ENCODE results near the gene PDPN. TPM values are rescaled to one million over a fixed set of nuclear protein-coding genes. Genes with fewer than 3 reads are reported as not detected.

Gene PDPN, protein sequence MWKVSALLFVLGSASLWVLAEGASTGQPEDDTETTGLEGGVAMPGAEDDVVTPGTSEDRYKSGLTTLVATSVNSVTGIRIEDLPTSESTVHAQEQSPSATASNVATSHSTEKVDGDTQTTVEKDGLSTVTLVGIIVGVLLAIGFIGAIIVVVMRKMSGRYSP
- total RNA-seq (2012; rRNA removed): not detected in 2 replicates
- 0.16 and 0.31 TPM in 2 replicates for polyA plus RNA-seq (2012; rRNA removed)
- 0.12 TPM in 1 of 2 replicates, not detected in the other for polyA plus RNA-seq (2012; cell fraction: cytosol; rRNA removed)
- not detected in 2 replicates for polyA plus RNA-seq (2012; cell fraction: nucleus; rRNA removed; ENCODE audit: low replicate concordance)
- percentile 28 among the genes with signal in this experiment for Bru-seq, nascent RNA
- BruChase-seq, experiment 1, labeled RNA remaining after a 6-hour chase: percentile 25 among the genes with signal in this experiment
- BruChase-seq, experiment 2, labeled RNA remaining after a 2-hour chase: percentile 19 among the genes with signal in this experiment
- long read RNA-seq: 0 reads

DNA sequence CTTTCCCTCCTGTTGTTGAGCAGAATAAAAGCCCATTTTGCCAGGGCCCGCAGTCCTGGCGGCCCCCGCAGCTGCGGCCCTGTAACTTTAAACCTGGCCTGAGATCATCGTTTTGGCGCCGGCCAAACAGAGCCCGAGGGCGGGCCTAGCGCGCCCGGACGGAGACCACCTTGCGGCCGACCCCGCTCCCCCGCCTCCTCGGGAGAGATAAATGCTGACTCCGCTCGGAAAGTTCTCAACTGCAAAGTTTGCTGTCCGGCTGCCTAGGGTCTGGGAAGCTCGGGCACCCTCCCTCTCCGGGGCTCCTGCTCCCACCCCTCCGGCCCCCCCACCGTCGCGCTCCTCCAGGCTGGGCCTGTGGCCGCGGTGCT is at the start of gene PDPN:
Gene PDPN (plus strand): TSS at position 238 of the 371 bp plus-strand sequence. CDS start 202 bp downstream, outside the sequence.
- H2BK120ac ChIP-seq (ENCODE audit: low read depth, low read length): no peak within 1 kb of the TSS
- H3K23ac ChIP-seq (ENCODE audit: low read depth, low read length): no peak within 1 kb of the TSS
- intact Hi-C loops (cut with micrococcal nuclease) (no loop called here), dilution Hi-C loops (cut with HindIII; ENCODE audit: low sequenced_read_pairs, unreplicated experiment) (no loop called here), in situ Hi-C loops (cut with MboI; ENCODE audit: low sequenced_read_pairs) (no loop called here)
- CTCF ChIA-PET: no interaction called here
- POLR2A ChIA-PET (ENCODE audit: unreplicated experiment): no interaction called here
- no peaks in the 10 kb centered on the region for H3K4me1 ChIP-seq (ENCODE audit: control insufficient read depth, insufficient read depth, low read length)
- H2BK15ac ChIP-seq (ENCODE audit: low read depth, low read length): no peak within 1 kb of the TSS
- H3K18ac ChIP-seq (ENCODE audit: low read depth, low read length): no peak within 1 kb of the TSS; the same call in 1 of the 2 replicates
- no peak within 1 kb of the TSS for H2AK5ac ChIP-seq (ENCODE audit: low read depth, low read length)
- H4K5ac ChIP-seq (ENCODE audit: low read depth, low read length): no peak within 1 kb of the TSS; the same call in 1 of the 2 replicates
- peak within 1 kb of the TSS; percentile 40; the same call in 1 of the 2 replicates for H3K27ac ChIP-seq (ENCODE audit: insufficient read depth, low read length)
- H4K8ac ChIP-seq (ENCODE audit: low read depth in 2 of 2, low read length in 2 of 2): 0 out of 4 replicates have a peak within 1 kb of the TSS, but pooled peaks of 1 of the 2 experiments have one; percentile 31
- H3K9me3 ChIP-seq (ENCODE audit: control insufficient read depth, insufficient read depth, low read length): peaks cover 27% of the 10 kb centered on the region
- H3K56ac ChIP-seq (ENCODE audit: extremely low read depth, insufficient read depth, low read length): no peak within 1 kb of the TSS
- H2AK9ac ChIP-seq (replicated peaks; ENCODE audit: low read depth, low read length, poor library complexity): no peak within 1 kb of the TSS
- no peak within 1 kb of the TSS for H3K4ac ChIP-seq (ENCODE audit: low read depth, low read length)
- peak within 1 kb of the TSS; percentile 13; the same call in 1 of the 2 replicates for H3K4me2 ChIP-seq (ENCODE audit: low read depth, low read length)
- no peaks in the 10 kb centered on the region for H3K36me3 ChIP-seq (ENCODE audit: control insufficient read depth, insufficient read depth, low read length)
- no peak within 1 kb of the TSS for H2BK5ac ChIP-seq (ENCODE audit: low read depth, low read length, poor library complexity, severe bottlenecking)
- no peak within 1 kb of the TSS for H3K14ac ChIP-seq (replicated peaks; ENCODE audit: low read depth, low read length)
- H2AFZ ChIP-seq (replicated peaks; ENCODE audit: low read length, poor library complexity): peak within 1 kb of the TSS; percentile 37
- H3K4me3 ChIP-seq (ENCODE audit: insufficient read depth, low read depth, low read length): peak within 1 kb of the TSS; percentile 42
- no peaks in the 10 kb centered on the region for H3K79me1 ChIP-seq (ENCODE audit: low read depth in 1 of 2, low read length in 2 of 2)
- DNase-seq: no peak
- H2BK20ac ChIP-seq (ENCODE audit: low read depth, low read length): no peak within 1 kb of the TSS
- 0 out of 2 replicates have a peak within 1 kb of the TSS, but pooled peaks have one; percentile 67 for H3K9ac ChIP-seq (ENCODE audit: low read depth, low read length)
- no peaks in the 10 kb centered on the region for H3K9me1 ChIP-seq (ENCODE audit: insufficient read depth, low read length)
- BruUV-seq (replicated peaks): no TSS peak
- H4K20me1 ChIP-seq (ENCODE audit: insufficient read depth, low read length): no peaks in the 10 kb centered on the region
- H4K91ac ChIP-seq (ENCODE audit: insufficient read depth, low read depth, low read length): no peak within 1 kb of the TSS
- no peak for ATAC-seq (ENCODE audit: low read depth)
- WGBS, 2 experiments (ENCODE audit: extremely low coverage in 2 of 2, insufficient read length in 1 of 2): 2% methylated on average over 9 of the region's 29 CpGs; no CpG with 5 or more reads in 1 of the 2 experiments
- H3K27me3 ChIP-seq (ENCODE audit: control insufficient read depth, insufficient read depth, low read length): no peaks in the 10 kb centered on the region
- TF ChIP-seq MXI1 (IDR thresholded peaks at IDR 0.05; ENCODE audit: borderline replicate concordance, low read depth, low read length) (no peak), POLR2A (IDR thresholded peaks at IDR 0.05; ENCODE audit: low read depth, low read length) (no peak), BHLHE40 (IDR thresholded peaks at IDR 0.05; ENCODE audit: low read depth, low read length) (no peak), CEBPB (IDR thresholded peaks at IDR 0.05; ENCODE audit: low read depth, low read length) (no peak), RCOR1 (IDR thresholded peaks at IDR 0.05; ENCODE audit: insufficient replicate concordance, low read length) (no peak), RAD21 (IDR thresholded peaks at IDR 0.05; ENCODE audit: low read length) (no peak), RFX5 (IDR thresholded peaks at IDR 0.05; ENCODE audit: low read depth, low read length) (no peak), FOS (IDR thresholded peaks at IDR 0.05; ENCODE audit: low read depth, low read length) (no peak), SMC3 (IDR thresholded peaks at IDR 0.05; ENCODE audit: low read depth, low read length) (no peak), CHD1 (IDR thresholded peaks at IDR 0.05; ENCODE audit: low read depth, low read length) (no peak), NFE2L2 (IDR thresholded peaks at IDR 0.05; ENCODE audit: low read depth, low read length) (no peak), MAFK (IDR thresholded peaks at IDR 0.05; ENCODE audit: low read depth, low read length) (no peak)
- TF ChIP-seq, protein P1, sequence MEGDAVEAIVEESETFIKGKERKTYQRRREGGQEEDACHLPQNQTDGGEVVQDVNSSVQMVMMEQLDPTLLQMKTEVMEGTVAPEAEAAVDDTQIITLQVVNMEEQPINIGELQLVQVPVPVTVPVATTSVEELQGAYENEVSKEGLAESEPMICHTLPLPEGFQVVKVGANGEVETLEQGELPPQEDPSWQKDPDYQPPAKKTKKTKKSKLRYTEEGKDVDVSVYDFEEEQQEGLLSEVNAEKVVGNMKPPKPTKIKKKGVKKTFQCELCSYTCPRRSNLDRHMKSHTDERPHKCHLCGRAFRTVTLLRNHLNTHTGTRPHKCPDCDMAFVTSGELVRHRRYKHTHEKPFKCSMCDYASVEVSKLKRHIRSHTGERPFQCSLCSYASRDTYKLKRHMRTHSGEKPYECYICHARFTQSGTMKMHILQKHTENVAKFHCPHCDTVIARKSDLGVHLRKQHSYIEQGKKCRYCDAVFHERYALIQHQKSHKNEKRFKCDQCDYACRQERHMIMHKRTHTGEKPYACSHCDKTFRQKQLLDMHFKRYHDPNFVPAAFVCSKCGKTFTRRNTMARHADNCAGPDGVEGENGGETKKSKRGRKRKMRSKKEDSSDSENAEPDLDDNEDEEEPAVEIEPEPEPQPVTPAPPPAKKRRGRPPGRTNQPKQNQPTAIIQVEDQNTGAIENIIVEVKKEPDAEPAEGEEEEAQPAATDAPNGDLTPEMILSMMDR (conservative IDR thresholded peaks at IDR 0.05; ENCODE audit: low read depth, low read length): no peak
- TF ChIP-seq, protein P2, sequence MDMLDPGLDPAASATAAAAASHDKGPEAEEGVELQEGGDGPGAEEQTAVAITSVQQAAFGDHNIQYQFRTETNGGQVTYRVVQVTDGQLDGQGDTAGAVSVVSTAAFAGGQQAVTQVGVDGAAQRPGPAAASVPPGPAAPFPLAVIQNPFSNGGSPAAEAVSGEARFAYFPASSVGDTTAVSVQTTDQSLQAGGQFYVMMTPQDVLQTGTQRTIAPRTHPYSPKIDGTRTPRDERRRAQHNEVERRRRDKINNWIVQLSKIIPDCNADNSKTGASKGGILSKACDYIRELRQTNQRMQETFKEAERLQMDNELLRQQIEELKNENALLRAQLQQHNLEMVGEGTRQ (IDR thresholded peaks at IDR 0.05; ENCODE audit: low read depth, low read length): no peak
- TF ChIP-seq, protein P3, sequence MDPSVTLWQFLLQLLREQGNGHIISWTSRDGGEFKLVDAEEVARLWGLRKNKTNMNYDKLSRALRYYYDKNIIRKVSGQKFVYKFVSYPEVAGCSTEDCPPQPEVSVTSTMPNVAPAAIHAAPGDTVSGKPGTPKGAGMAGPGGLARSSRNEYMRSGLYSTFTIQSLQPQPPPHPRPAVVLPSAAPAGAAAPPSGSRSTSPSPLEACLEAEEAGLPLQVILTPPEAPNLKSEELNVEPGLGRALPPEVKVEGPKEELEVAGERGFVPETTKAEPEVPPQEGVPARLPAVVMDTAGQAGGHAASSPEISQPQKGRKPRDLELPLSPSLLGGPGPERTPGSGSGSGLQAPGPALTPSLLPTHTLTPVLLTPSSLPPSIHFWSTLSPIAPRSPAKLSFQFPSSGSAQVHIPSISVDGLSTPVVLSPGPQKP (IDR thresholded peaks at IDR 0.05; ENCODE audit: borderline replicate concordance, low read depth, low read length): no peak

All from IMR-90 (cell line).